HepG2 (cell line): Measurements from ENCODE around the gene ANXA10. TPM values are rescaled to one million over a fixed set of nuclear protein-coding genes. Genes with fewer than 3 reads are reported as not detected.

ENCODE experiments used
- ATAC-seq: fragments of 200-7000 bp; cut with Tn5 transposase; 3 replicates; pipeline ENCODE4 v1.9.1; 2020; ENCODE audit warnings: mild to moderate bottlenecking, moderate library complexity
- BruUV-seq: library from RNA; stranded (reverse); fragments of 400-500 nt; replicated peaks from 2 replicates; lab custom pipeline; 2021; lab: Mats Ljungman, UMichigan
- CTCF ChIA-PET: fragments of 300-600 bp; formaldehyde crosslinking; extraction: SDS; loops from one replicate; lab custom pipeline; 2021; ENCODE audit warnings: low total read pairs, inconsistent platforms, low intra/inter-chr PET ratio; lab: Yijun Ruan, JAX
- POLR2A ChIA-PET: fragments of 350-600 bp; sonication (Branson Sonifier 250); formaldehyde crosslinking; loops from one replicate; lab custom pipeline; 2020; ENCODE audit warnings: antibody characterized with exemption, inconsistent platforms; lab: Yijun Ruan, JAX
- DNase-seq: peaks from one replicate; pipeline ENCODE4 v3.0.0-alpha.2; 2015; ENCODE audit warnings: low spot score
- FAIRE-seq: peaks from 3 replicates; lab custom pipeline; 2011; peaks lifted over from hg19 to GRCh38; lab: Jason Lieb, UNC
- H2AFZ ChIP-seq: one replicate; pipeline ENCODE4 v1.6.1; 2011; ENCODE audit warnings: low read length, inconsistent platforms
- H3K27ac ChIP-seq: fragments of 300-600 bp; 3 replicates; pipeline ENCODE4 v1.8.0; 2011; ENCODE audit warnings: mixed run types, mild to moderate bottlenecking, mixed read lengths, low read length, inconsistent platforms; ENCODE audit not compliant: insufficient read depth; ENCODE audit errors: extremely low read length
- H3K27me3 ChIP-seq, 2 experiments: fragments of 200-600 bp in 1 of 2; 2 replicates in 1 of 2; 3 replicates in 1 of 2; pipeline versions ENCODE4 v1.6.0 to v1.8.0; 2011; ENCODE audit warnings: low read length in 2 of 2, mild to moderate bottlenecking in 2 of 2, moderate library complexity in 2 of 2, inconsistent platforms in 1 of 2; ENCODE audit not compliant: insufficient read depth in 2 of 2, control insufficient read depth in 1 of 2
- H3K36me3 ChIP-seq, 2 experiments: fragments of 200-600 bp in 1 of 2; replicated peaks in 1 of 2; 2 replicates in 1 of 2; 3 replicates in 1 of 2; pipeline versions ENCODE4 v1.5.1 to v1.8.0; 2011; ENCODE audit warnings: low read length in 2 of 2, inconsistent platforms in 1 of 2; ENCODE audit not compliant: insufficient read depth in 2 of 2, control insufficient read depth in 1 of 2
- H3K4me1 ChIP-seq: 2 replicates; pipeline ENCODE4 v1.5.1; 2012; ENCODE audit warnings: low read length, inconsistent platforms; ENCODE audit not compliant: insufficient read depth
- H3K4me2 ChIP-seq: 2 replicates; pipeline ENCODE4 v1.6.0; 2011; ENCODE audit warnings: low read depth, low read length, inconsistent platforms
- H3K4me3 ChIP-seq, 3 experiments: fragments of 200-600 bp in 1 of 3; sonication (generic), shearing (Covaris generic) in 1 of 3; replicated peaks in 1 of 3; 2 replicates each; pipeline ENCODE4 v1.5.1; 2011 to 2016; ENCODE audit warnings: low read length in 3 of 3, inconsistent platforms in 2 of 3, low read depth in 2 of 3, mild to moderate bottlenecking in 2 of 3, control low read depth in 1 of 3, mixed read lengths in 1 of 3; ENCODE audit not compliant: insufficient read depth in 1 of 3
- H3K79me2 ChIP-seq: one replicate; pipeline ENCODE4 v1.6.1; 2011; ENCODE audit warnings: low read length, inconsistent platforms; ENCODE audit not compliant: insufficient read depth
- H3K9ac ChIP-seq: 2 replicates; pipeline ENCODE4 v1.6.0; 2011; ENCODE audit warnings: mild to moderate bottlenecking, low read depth, low read length, inconsistent platforms; ENCODE audit not compliant: insufficient read depth
- H3K9me3 ChIP-seq: 2 replicates; pipeline ENCODE4 v1.5.1; 2012; ENCODE audit warnings: mild to moderate bottlenecking, low read length
- H4K20me1 ChIP-seq: 2 replicates; pipeline ENCODE4 v1.6.0; 2011; ENCODE audit warnings: inconsistent platforms, mild to moderate bottlenecking, low read length, moderate library complexity; ENCODE audit not compliant: insufficient read depth
- ARNT ChIP-seq: fragments of 450-650 bp; IDR thresholded peaks from 2 replicates; pipeline ENCODE4 v1.6.1; 2017
- CHCHD3 ChIP-seq: sonication (generic); formaldehyde crosslinking; IDR thresholded peaks from 2 replicates; pipeline ENCODE4 v1.8.0; 2022; ENCODE audit warnings: mild to moderate bottlenecking, missing genetic modification reagents, moderate library complexity
- DNMT1 ChIP-seq: sonication (generic); formaldehyde crosslinking; IDR thresholded peaks from 2 replicates; pipeline ENCODE4 v1.5.1; 2020; ENCODE audit warnings: mild to moderate bottlenecking, missing genetic modification reagents
- RBM22 ChIP-seq: fragments of 200-400 bp; formaldehyde crosslinking; optimal IDR thresholded peaks from 2 replicates; pipeline ENCODE3; 2017; ENCODE audit warnings: mild to moderate bottlenecking, low read length, moderate library complexity
- RFX5 ChIP-seq: IDR thresholded peaks from 2 replicates; pipeline ENCODE4 v1.6.1; 2011; ENCODE audit warnings: low read depth, low read length, improper control_type of control experiment
- ZNF615 ChIP-seq: sonication (generic); formaldehyde crosslinking; IDR thresholded peaks from 2 replicates; pipeline ENCODE4 v1.5.0; 2020; ENCODE audit warnings: mild to moderate bottlenecking, missing genetic modification reagents, borderline replicate concordance
- ZNF713 ChIP-seq: sonication (generic); formaldehyde crosslinking; IDR thresholded peaks from 2 replicates; pipeline ENCODE4 v1.4.0; 2020; ENCODE audit warnings: mild to moderate bottlenecking, missing genetic modification reagents
- ZNF83 ChIP-seq: sonication (generic); formaldehyde crosslinking; IDR thresholded peaks from 2 replicates; pipeline ENCODE4 v1.4.0; 2020; ENCODE audit warnings: missing genetic modification reagents, mild to moderate bottlenecking, borderline replicate concordance
- ZSCAN22 ChIP-seq: sonication (generic); formaldehyde crosslinking; IDR thresholded peaks from 2 replicates; pipeline ENCODE4 v1.4.0; 2020; ENCODE audit warnings: mild to moderate bottlenecking, missing genetic modification reagents
- WGBS: methylation state at CpG from one replicate; pipeline ENCODE4 v1.1.6; 2017; ENCODE audit warnings: low lambda C conversion rate; 5-methylcytosine and 5-hydroxymethylcytosine counted together
- in situ Hi-C: cut with HindIII; loops from 2 replicates; pipeline ENCODE4 v1.10.0; 2017; ENCODE audit warnings: low pct_unique_long_range_greater_than_20kb; ENCODE audit not compliant: extremely low pct_ligation_motif_present
- intact Hi-C: fragments of 100-400 bp; cut with micrococcal nuclease; formaldehyde crosslinking; loops from one replicate; pipeline ENCODE4 v1.10.0; 2022; ENCODE audit not compliant: unreplicated experiment
- polyA plus RNA-seq, 8 experiments: library from polyadenylated mRNA; depleted of rRNA in 3 of 8; stranded (reverse) in 7 of 8; unstranded in 1 of 8; fragments of >200 nt; fragmentation: Illumina TruSeq in 4 of 8; extraction: Trizol in 4 of 8; gene quantifications; 2 replicates each; pipeline versions ENCODE4 v1.2.1 to v1.2.3, GENCODE V29; 2011 to 2016; ENCODE audit warnings: low read depth in 4 of 8, missing spikeins in 1 of 8, mixed read lengths in 1 of 8; ENCODE audit not compliant: insufficient read depth in 1 of 8
- total RNA-seq, 5 experiments: library from RNA; depleted of rRNA; stranded (reverse); fragments of >200 nt; fragmentation: Illumina TruSeq; extraction: Trizol; gene quantifications; 2 replicates each; pipeline ENCODE4 v1.2.3, GENCODE V29; 2016; ENCODE audit warnings: low read depth in 1 of 5
- TF ChIP-seq, protein P1 (sequence below): sonication (generic); formaldehyde crosslinking; IDR thresholded peaks from 2 replicates; pipeline ENCODE4 v1.5.0; 2020; ENCODE audit warnings: missing genetic modification reagents, mild to moderate bottlenecking, borderline replicate concordance
- TF ChIP-seq, protein P2 (sequence below): sonication (generic); formaldehyde crosslinking; IDR thresholded peaks from 2 replicates; pipeline ENCODE4 v1.5.0; 2020; ENCODE audit warnings: mild to moderate bottlenecking, missing genetic modification reagents, borderline replicate concordance
- TF ChIP-seq, protein P3 (sequence below): sonication (generic); formaldehyde crosslinking; IDR thresholded peaks from 2 replicates; pipeline ENCODE4 v1.5.1; 2020; ENCODE audit warnings: mild to moderate bottlenecking, missing genetic modification reagents, moderate library complexity

The ANXA10 gene
- total and polyA plus RNA-seq, 2 of the 13 experiments (the other 11 are each of a cell fraction or from before 2014, with no cell fraction given): 0.08 TPM; not detected in 1

DNA sequence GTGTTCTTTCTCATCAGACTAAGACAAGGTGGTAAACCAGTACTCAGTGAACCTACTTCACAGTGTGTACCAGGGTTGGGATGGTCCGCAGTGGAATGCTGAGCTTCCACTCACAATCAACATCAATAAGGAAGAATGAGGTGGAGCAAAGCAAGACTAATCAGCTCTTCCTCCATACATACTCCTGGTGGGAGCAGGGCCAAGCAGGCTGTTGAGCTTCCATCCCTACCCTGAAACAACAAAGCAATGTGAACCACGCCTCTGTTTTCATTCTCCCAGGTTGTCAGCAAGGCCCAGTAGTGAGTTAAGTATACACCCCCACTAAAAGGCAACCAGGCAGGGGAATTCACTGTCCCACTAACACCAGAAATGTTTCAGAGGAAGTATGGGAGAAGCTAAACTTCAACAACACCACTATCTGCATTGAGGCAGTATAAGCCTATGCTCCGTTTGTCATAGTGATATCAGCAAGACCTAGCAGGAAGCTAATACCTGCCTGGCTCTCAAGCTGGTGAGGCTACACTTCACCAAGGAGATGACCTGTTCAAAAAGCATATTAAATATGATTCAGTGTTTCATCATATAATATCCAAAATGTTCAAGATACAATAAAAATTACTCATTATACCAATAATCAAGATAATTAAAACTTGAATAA, 116.7 kb downstream of the ANXA10 start (continued):
- TF ChIP-seq, protein P1, sequence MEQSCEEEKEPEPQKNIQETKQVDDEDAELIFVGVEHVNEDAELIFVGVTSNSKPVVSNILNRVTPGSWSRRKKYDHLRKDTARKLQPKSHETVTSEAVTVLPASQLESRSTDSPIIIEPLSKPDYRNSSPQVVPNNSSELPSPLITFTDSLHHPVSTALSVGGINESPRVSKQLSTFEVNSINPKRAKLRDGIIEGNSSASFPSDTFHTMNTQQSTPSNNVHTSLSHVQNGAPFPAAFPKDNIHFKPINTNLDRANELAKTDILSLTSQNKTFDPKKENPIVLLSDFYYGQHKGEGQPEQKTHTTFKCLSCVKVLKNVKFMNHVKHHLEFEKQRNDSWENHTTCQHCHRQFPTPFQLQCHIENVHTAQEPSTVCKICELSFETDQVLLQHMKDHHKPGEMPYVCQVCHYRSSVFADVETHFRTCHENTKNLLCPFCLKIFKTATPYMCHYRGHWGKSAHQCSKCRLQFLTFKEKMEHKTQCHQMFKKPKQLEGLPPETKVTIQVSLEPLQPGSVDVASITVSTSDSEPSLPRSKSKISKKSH (CRISPR knock-in tag): no peak

DNA sequence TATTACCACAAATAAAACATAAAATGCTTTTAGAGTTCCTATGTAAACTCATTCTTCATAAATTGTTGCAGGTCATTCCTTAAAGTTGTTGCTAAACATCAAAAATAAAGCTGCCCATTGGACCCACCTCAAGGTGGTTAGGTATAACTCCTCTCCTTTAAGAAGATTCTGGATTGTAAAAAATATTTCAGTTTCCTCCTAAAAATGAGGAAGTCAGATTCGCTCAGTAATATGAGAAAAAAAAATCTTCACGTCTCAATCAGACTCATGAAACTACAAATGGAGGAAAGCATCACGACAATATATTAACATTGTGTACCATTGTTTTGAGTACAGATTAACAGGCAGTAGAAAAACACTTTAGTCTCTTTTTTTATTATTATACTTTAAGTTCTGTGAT, 120.3 kb downstream of the ANXA10 start:
- WGBS: 1% methylated on average over 3 of the region's 3 CpGs
- ATAC-seq (no peak), FAIRE-seq (no peak), DNase-seq (no peak)
- H3K4me1 ChIP-seq: no peaks in the 10 kb centered on the region
- H3K27me3 ChIP-seq: no peaks in the 10 kb centered on the region
- H3K9me3 ChIP-seq: no peaks in the 10 kb centered on the region
- ChIA-PET POLR2A (no interaction called here), CTCF (no interaction called here)
- no TSS peak for BruUV-seq
- no peak overlapping the region for H3K4me2 ChIP-seq
- H3K36me3 ChIP-seq: no peaks in the 10 kb centered on the region
- no peaks in the 10 kb centered on the region for H3K79me2 ChIP-seq
- no peak overlapping the region for H3K27ac ChIP-seq
- in situ Hi-C loops: no loop called here
- H3K4me3 ChIP-seq: no peak overlapping the region
- intact Hi-C loops: no loop called here
- H2AFZ ChIP-seq: no peak overlapping the region
- no peaks in the 10 kb centered on the region for H4K20me1 ChIP-seq
- no peak overlapping the region for H3K9ac ChIP-seq
- TF ChIP-seq ZNF713 (CRISPR knock-in tag) (no peak), ZSCAN22 (CRISPR knock-in tag) (no peak), RFX5 (no peak), RBM22 (no peak), ZNF615 (CRISPR knock-in tag) (no peak), CHCHD3 (CRISPR knock-in tag) (no peak), ZNF83 (CRISPR knock-in tag) (no peak), ARNT (no peak), DNMT1 (CRISPR knock-in tag) (no peak)
- TF ChIP-seq, protein P2, sequence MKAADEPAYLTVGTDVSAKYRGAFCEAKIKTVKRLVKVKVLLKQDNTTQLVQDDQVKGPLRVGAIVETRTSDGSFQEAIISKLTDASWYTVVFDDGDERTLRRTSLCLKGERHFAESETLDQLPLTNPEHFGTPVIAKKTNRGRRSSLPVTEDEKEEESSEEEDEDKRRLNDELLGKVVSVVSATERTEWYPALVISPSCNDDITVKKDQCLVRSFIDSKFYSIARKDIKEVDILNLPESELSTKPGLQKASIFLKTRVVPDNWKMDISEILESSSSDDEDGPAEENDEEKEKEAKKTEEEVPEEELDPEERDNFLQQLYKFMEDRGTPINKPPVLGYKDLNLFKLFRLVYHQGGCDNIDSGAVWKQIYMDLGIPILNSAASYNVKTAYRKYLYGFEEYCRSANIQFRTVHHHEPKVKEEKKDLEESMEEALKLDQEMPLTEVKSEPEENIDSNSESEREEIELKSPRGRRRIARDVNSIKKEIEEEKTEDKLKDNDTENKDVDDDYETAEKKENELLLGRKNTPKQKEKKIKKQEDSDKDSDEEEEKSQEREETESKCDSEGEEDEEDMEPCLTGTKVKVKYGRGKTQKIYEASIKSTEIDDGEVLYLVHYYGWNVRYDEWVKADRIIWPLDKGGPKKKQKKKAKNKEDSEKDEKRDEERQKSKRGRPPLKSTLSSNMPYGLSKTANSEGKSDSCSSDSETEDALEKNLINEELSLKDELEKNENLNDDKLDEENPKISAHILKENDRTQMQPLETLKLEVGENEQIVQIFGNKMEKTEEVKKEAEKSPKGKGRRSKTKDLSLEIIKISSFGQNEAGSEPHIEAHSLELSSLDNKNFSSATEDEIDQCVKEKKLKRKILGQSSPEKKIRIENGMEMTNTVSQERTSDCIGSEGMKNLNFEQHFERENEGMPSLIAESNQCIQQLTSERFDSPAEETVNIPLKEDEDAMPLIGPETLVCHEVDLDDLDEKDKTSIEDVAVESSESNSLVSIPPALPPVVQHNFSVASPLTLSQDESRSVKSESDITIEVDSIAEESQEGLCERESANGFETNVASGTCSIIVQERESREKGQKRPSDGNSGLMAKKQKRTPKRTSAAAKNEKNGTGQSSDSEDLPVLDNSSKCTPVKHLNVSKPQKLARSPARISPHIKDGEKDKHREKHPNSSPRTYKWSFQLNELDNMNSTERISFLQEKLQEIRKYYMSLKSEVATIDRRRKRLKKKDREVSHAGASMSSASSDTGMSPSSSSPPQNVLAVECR (CRISPR knock-in tag): no peak
- TF ChIP-seq, protein P3, sequence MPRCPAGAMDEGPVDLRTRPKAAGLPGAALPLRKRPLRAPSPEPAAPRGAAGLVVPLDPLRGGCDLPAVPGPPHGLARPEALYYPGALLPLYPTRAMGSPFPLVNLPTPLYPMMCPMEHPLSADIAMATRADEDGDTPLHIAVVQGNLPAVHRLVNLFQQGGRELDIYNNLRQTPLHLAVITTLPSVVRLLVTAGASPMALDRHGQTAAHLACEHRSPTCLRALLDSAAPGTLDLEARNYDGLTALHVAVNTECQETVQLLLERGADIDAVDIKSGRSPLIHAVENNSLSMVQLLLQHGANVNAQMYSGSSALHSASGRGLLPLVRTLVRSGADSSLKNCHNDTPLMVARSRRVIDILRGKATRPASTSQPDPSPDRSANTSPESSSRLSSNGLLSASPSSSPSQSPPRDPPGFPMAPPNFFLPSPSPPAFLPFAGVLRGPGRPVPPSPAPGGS: no peak
